Right renal pelvis (tissue), 4 donors: Measurements from ENCODE around the gene MAN2A1. TPM values are rescaled to one million over a fixed set of nuclear protein-coding genes. Genes with fewer than 3 reads are reported as not detected.
"Not testable (repeated sequence)": the region's sequence is repeated elsewhere in the genome, so short reads cannot be mapped to it uniquely, and the experiment has no call there.

Experiments
- DNase-seq, 4 donors: peaks; one replicate each; pipeline ENCODE4 v3.0.0-alpha.2; 2013; ENCODE audit warnings: low read depth in 4 of 4, low spot score in 3 of 4, missing footprints in 1 of 4
- polyA plus RNA-seq, 4 donors: library from polyadenylated mRNA; unstranded; fragments of 120-200 nt; gene quantifications; one replicate each; pipeline ENCODE4 v1.2.1, GENCODE V29; 2013; ENCODE audit not compliant: insufficient read length in 4 of 4

The MAN2A1 gene
- polyA plus RNA-seq, 4 donors, result 65.1 to 82.5 (median 75.9) TPM

GRCh38 chr5:109853377-109853776, 163.7 kb downstream of the MAN2A1 start:
- DNase-seq, result no peak

DNA sequence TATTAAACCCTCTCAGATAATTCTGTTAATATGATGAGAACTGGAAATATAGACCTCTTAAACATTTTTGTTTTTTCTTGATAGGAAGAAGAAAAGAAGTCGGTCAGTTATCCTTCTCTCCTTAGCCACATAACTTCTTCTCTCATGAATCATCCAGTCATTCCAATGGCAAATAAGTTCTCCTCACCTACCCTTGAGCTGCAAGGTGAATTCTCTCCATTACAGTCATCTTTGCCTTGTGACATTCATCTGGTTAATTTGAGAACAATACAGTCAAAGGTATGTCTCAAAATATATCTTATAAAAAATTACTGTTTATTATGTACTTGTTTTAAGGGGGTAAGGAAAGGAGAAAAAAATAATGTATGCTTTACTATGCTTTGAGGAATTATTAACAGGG, 165.3 kb downstream of the MAN2A1 start:
- no peak for DNase-seq

- DNase-seq, result no peak
Observed at GRCh38 chr5:109857405-109858031, 167.8 kb downstream of the MAN2A1 start.

DNA sequence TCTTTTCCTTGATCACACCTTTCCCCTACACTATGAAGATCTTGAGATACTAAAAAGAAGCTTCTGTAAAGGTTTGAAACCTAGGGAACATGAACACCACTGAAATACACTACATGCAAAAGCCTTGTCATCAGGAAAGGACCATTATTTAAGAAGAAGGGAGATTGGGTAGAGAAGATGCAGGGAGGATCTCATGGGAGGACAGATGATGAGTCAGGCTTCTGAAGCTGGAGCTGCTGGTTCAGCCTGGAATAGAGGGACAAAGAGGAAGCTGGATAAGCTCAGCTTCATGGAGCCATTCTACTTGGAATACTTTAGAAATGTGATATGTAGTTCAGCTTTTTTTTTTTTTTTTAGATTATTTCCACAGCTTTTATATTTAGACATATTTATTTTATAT, 169.8 kb downstream of the MAN2A1 start:
- no peak for DNase-seq

DNA sequence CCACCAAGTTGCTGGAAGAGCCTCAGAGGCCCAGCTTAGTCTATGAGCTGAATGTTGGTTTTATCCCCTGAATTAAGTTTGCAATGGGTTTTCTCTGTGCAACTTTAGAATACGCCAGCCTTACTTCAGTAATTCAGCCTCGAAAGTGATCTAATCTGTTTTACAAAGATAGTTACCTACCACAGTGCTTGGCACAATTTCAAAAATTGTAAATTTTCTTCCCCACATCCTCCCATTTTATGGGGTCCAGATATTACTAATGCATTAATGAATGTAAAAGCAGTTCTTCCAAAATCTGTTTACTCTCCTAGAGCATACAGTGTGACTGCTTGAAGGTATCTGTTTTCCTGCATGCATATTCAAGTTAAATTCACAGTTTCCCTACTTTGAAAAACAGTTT, 172.6 kb downstream of the MAN2A1 start:
- DNase-seq, result no peak

DNA sequence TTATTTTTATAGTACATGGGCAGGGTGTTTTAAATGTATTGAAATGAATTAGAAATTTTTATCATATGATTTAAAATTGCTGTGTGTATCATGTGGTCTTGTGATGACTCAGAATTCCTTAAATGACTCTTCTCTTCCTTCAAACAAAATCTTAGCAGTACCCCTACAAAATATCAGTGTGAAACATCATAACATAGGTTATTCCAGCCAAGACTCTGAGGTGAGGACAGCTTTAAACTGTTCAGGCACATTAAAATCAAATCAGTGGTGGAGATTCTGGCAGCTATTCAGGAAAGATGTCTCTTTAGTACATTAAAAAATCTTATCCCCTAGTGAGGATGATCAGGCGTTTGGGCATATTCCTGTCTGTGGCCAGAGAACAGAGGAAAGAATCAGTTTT, 174.0 kb downstream of the MAN2A1 start:
- DNase-seq, result no peak

- no peak for DNase-seq
Observed at GRCh38 chr5:109865637-109866036, 175.9 kb downstream of the MAN2A1 start.

GRCh38 chr5:109866051-109866450, 176.3 kb downstream of the MAN2A1 start:
- DNase-seq, result no peak

DNA sequence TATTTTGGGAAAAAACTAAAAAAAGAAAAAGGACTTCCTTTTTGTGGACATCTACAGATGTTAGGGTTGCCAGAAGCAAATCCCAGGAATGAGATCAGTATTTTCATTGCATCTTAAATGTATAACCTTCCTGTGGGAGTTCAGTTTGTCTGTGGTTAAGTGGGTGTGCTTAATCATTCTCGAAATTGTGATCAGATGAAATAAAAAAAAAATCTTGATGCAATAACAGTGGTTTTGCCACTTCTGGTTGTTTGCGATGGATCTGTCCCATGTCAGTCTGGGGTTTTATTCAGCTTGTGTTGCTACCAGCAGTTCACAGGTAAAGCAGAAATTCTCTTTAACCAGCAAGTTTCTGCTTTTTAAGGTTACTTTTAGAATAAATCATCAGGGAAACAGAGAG, 179.0 kb downstream of the MAN2A1 start:
- DNase-seq, result no peak

- no peak for DNase-seq
Observed at GRCh38 chr5:109873687-109874086, 184.0 kb downstream of the MAN2A1 start.

DNA sequence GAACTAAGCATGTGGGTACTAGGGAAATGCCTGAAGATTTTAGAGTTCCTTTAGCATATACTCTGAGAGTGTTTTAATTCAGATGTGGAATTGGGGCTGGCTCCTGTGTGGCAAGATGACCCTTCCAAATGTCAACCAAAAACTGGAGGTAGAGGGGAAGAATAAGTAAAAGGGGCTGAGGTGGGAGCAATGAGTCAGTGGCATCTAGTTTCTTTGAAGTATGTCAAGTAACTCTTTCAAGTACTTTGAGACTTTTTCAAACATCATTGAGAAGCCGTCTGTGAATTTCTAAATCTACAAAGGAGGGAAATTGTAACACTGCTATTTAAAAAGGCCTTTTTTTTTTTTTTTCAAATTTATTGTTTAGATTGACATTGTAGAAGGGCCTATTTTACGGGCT, 184.4 kb downstream of the MAN2A1 start:
- DNase-seq, result no peak

GRCh38 chr5:109876030-109876725, 186.5 kb downstream of the MAN2A1 start:
- DNase-seq, result no peak

DNA sequence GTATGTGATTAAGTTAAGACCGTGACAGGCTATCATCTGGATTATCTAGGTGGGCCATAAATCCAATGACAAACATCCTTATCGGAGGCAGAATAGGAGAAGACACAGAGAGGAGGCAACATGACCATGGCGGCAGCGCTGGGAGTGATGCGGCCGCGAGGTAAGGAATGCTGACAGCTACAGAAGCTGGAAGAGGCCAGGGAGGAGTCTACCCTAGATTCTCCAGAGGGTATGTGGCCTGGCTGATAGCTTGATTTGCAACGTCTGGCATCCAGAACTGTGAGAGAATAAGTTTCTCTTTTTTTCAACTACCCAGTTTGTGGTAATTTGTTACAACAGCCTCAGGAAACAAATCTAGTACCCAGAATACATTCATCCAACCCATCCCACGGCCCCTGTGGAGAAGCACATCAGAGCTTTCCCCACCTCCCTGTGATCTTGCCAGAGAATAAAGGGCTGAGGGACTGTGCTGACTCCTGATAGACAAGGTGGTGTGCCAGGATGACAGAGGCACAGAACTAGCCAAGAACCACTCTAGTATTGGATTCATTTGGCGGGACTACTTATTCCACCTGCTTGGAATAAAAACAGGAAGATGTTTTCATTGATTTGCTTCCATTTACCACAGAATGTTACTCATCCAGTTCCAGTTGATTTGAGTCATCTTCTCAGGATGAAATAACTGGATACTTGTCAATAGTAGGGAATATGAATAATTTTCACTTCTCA, 187.4 kb downstream of the MAN2A1 start:
- DNase-seq, result no peak

GRCh38 chr5:109877670-109878045, 187.9 kb downstream of the MAN2A1 start:
- DNase-seq, result no peak

DNA sequence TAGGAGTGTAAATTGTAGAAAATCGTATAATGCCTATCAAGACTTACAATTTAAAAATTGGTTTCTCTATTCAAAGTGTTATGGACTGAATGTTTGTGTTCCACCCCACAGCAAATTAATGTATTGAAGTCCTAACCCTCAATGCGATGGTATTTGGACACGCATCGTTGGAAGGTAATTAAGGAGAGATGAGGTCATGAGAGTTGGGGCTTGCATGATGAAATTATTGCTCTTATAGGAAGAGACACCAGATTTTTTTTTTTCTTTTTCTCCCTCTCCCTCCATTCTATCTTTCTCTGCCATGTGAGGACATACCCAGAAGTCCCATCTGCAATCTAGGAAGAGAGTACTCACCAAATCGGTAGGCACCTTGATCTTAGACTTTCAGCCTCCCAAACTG, 189.2 kb downstream of the MAN2A1 start:
- DNase-seq, result no peak

DNA sequence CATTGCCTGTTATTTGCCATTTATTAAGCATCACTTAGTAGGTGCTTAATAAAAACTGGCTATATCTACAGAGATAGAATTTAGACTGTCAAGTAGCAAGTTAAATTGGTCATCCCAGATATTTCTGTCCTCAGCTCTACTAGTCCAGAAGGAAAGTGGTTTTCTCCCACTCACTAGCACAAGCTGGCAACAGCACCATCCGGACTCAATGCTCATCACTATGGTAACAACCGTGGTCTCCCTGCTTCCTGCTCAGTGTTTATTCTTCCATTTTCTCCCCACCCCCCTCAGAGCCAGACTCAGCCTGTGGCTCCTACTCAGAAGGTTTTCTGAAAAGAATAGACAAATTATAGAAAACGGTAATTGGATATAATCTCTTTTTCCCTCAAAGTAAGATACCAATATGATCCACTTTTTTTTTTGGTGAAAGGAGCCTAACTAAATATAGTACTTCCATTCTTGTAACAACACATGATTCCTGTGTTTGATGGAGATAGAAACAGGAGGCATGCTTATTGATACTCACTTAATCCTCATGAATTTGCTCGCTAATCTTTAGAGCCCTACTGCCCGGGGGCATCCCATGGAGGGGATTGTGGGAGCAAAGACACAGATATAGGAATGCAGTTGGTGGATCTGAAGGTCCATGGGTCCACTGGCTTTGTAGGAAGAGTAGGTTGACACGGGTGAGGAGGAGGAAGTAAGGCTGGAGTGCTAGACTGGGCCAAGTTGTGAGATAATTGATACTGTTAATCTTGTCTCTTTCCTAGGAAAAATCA, 191.4 kb downstream of the MAN2A1 start:
- no peak for DNase-seq

GRCh38 chr5:109882546-109882945, 192.8 kb downstream of the MAN2A1 start:
- no peak for DNase-seq

DNA sequence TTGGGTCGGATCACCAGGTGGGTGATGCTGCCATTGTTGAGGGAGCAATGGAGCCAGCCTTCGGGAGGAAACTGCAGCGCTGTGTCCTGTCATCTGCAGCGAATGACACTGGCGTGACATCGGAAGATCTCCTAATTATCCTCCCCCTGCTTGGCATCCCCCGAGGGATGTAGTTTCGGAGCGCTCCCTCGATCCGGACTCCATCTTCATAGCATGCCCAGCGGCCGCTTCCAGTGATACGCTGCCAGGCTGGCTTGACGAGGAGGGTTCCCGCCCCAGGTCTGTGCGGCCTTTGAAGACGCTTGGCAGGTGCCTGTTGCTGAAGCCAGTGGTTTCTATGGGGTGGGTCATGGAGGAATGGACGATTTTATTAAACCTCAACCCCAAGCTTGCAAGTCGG, 194.9 kb downstream of the MAN2A1 start:
- DNase-seq, result no peak

GRCh38 chr5:109885205-109885604, 195.5 kb downstream of the MAN2A1 start:
- no peak for DNase-seq

GRCh38 chr5:109888989-109889388, 199.3 kb downstream of the MAN2A1 start:
- DNase-seq, result no peak

GRCh38 chr5:109893271-109893670, 203.5 kb downstream of the MAN2A1 start:
- not testable (repeated sequence) for DNase-seq
